Ishikawa (cell line): ENCODE data around the gene ZNF208.

ENCODE experiments used
- CEBPB ChIP-seq: IDR thresholded peaks from 2 replicates; pipeline ENCODE4 v1.6.1; 2012
- CREB1 ChIP-seq: IDR thresholded peaks from 2 replicates; pipeline ENCODE4 v1.6.1; 2012; ENCODE audit warnings: low read depth
- EGR1 ChIP-seq: IDR thresholded peaks from 2 replicates; pipeline ENCODE4 v1.6.1; 2012
- EP300 ChIP-seq: IDR thresholded peaks from 2 replicates; pipeline ENCODE4 v1.6.1; 2012; ENCODE audit warnings: borderline replicate concordance
- FOXM1 ChIP-seq: IDR thresholded peaks from 2 replicates; pipeline ENCODE4 v1.6.1; 2012; ENCODE audit warnings: low read depth, borderline replicate concordance
- MAX ChIP-seq: IDR thresholded peaks from 2 replicates; pipeline ENCODE4 v1.6.1; 2012
- NFIC ChIP-seq: IDR thresholded peaks from 2 replicates; pipeline ENCODE4 v1.6.1; 2012
- RAD21 ChIP-seq: IDR thresholded peaks from 2 replicates; pipeline ENCODE4 v1.6.1; 2012; ENCODE audit warnings: low read depth
- TAF1 ChIP-seq: IDR thresholded peaks from 2 replicates; pipeline ENCODE4 v1.6.1; 2012; ENCODE audit warnings: low read depth, mild to moderate bottlenecking
- TCF12 ChIP-seq: IDR thresholded peaks from 2 replicates; pipeline ENCODE4 v1.6.1; 2012; ENCODE audit warnings: low read depth
- TEAD4 ChIP-seq: IDR thresholded peaks from 2 replicates; pipeline ENCODE4 v1.6.1; 2012
- USF1 ChIP-seq: IDR thresholded peaks from 2 replicates; pipeline ENCODE4 v1.6.1; 2012
- YY1 ChIP-seq: IDR thresholded peaks from 2 replicates; pipeline ENCODE4 v1.6.1; 2012; ENCODE audit warnings: low read depth
- ZBTB7A ChIP-seq: IDR thresholded peaks from 2 replicates; pipeline ENCODE4 v1.6.1; 2012; ENCODE audit warnings: low read depth
- TF ChIP-seq, protein P1 (sequence below): IDR thresholded peaks from 2 replicates; pipeline ENCODE4 v1.6.1; 2012; ENCODE audit warnings: low read depth, mild to moderate bottlenecking

The ZNF208 gene

GRCh38 chr19:21921691-21922180, 89.0 kb downstream of the ZNF208 start:
- TF ChIP-seq TCF12 = no peak
- TF ChIP-seq CREB1 = no peak
- TF ChIP-seq TAF1 = no peak
- TF ChIP-seq, protein P1, sequence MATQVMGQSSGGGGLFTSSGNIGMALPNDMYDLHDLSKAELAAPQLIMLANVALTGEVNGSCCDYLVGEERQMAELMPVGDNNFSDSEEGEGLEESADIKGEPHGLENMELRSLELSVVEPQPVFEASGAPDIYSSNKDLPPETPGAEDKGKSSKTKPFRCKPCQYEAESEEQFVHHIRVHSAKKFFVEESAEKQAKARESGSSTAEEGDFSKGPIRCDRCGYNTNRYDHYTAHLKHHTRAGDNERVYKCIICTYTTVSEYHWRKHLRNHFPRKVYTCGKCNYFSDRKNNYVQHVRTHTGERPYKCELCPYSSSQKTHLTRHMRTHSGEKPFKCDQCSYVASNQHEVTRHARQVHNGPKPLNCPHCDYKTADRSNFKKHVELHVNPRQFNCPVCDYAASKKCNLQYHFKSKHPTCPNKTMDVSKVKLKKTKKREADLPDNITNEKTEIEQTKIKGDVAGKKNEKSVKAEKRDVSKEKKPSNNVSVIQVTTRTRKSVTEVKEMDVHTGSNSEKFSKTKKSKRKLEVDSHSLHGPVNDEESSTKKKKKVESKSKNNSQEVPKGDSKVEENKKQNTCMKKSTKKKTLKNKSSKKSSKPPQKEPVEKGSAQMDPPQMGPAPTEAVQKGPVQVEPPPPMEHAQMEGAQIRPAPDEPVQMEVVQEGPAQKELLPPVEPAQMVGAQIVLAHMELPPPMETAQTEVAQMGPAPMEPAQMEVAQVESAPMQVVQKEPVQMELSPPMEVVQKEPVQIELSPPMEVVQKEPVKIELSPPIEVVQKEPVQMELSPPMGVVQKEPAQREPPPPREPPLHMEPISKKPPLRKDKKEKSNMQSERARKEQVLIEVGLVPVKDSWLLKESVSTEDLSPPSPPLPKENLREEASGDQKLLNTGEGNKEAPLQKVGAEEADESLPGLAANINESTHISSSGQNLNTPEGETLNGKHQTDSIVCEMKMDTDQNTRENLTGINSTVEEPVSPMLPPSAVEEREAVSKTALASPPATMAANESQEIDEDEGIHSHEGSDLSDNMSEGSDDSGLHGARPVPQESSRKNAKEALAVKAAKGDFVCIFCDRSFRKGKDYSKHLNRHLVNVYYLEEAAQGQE = no peak
- TF ChIP-seq FOXM1 = no peak
- no peak for TF ChIP-seq TEAD4
- TF ChIP-seq EGR1 = no peak
- no peak for TF ChIP-seq ZBTB7A
- no peak for TF ChIP-seq NFIC
- no peak for TF ChIP-seq YY1

DNA sequence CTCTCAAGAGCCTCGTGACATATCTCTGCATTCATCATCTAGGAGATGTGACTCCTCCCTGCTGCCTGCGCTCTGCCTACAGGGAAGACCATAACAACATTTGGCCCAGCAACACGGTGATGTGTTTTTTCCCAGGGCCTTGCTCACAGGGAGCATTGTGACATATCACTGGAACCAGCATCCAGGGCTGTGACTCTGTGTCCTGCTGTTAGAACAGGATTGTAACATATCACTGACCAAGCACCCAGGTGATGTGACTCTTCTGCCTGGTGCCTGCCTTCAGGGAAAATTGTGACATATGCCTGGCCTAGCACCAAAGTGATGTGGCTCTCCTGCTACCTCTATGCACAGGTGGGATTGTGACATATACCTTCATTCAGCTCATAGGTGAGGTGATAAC, 95.3 kb downstream of the ZNF208 start:
- no peak for TF ChIP-seq TCF12
- no peak for TF ChIP-seq FOXM1
- TF ChIP-seq USF1 = no peak
- TF ChIP-seq YY1 = no peak
- no peak for TF ChIP-seq TEAD4
- TF ChIP-seq ZBTB7A = no peak
- TF ChIP-seq RAD21 = no peak
- TF ChIP-seq MAX = no peak
- TF ChIP-seq EGR1 = no peak
- TF ChIP-seq CREB1 = no peak
- TF ChIP-seq NFIC = no peak
- TF ChIP-seq, protein P1 = no peak
- TF ChIP-seq CEBPB = no peak

DNA sequence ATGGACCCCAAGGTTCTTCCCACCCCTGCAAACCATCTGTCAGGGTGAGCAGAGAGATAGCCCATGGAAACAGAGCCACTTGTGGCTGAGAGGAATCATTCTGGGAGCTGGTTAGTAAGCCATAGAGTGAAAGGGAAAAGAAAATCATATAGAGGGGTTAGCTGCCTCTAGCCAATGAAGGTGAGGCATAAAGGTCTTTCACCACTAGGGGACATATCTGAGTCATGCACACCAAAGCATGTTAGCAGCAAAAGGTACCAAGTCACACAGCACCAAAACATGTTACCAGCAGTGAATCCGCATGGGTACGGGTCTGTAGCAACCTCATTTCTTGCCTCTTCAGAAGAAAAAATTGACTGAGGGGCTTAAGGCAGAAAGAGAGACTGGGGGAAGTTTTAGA, 98.1 kb downstream of the ZNF208 start:
- no peak for TF ChIP-seq NFIC
- TF ChIP-seq ZBTB7A = no peak
- no peak for TF ChIP-seq CEBPB
- no peak for TF ChIP-seq CREB1
- no peak for TF ChIP-seq TAF1
- no peak for TF ChIP-seq TCF12

DNA sequence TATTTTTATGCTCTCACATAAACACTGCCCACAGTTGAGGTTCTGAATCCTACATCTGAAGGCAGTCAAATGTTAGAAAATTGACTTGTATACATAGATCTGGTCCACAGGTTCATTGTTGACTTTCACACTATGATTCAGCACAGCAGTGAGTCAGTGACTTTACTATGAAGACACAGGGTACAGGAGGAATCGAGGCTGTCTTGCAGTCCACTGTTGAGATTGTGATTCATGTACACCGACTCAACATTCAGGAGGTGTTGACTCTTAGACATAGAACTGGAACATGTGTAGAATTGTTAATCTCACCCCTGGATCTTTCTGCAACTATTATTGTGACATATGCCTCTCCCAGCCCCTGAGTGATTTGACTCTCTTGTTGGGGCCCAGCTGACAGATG, 100.4 kb downstream of the ZNF208 start:
- TF ChIP-seq TEAD4 (no peak), CEBPB (no peak), USF1 (no peak), NFIC (no peak), MAX (no peak), EP300 (no peak), RAD21 (no peak), FOXM1 (no peak), EGR1 (no peak), TAF1 (no peak), YY1 (no peak), ZBTB7A (no peak)
- TF ChIP-seq, protein P1 = no peak

DNA sequence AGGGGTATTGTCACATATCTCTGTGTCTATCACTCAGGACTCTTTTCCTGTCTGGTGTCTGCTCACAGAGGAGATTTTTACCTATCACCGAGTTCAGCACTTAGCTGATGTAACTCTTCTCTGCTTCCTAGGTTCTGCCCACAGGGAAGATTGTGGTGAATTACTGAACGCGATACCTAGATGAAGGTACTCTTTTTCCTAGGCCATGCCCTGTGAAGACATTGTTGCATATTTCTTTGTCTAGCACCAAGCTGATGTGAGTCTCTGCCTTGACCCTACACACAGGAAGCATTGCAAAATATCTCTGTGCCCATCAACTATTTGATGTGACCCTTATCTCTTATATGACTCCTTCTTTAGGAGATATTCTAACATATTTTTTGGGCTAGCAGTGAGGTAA, 102.7 kb downstream of the ZNF208 start:
- TF ChIP-seq, protein P1 = no peak
- TF ChIP-seq CEBPB = no peak
- TF ChIP-seq RAD21 = no peak
- TF ChIP-seq YY1 = no peak
- no peak for TF ChIP-seq TCF12
- no peak for TF ChIP-seq NFIC
- no peak for TF ChIP-seq TAF1
- no peak for TF ChIP-seq MAX
- no peak for TF ChIP-seq TEAD4
- no peak for TF ChIP-seq CREB1
- TF ChIP-seq FOXM1 = no peak
- TF ChIP-seq ZBTB7A = no peak
- no peak for TF ChIP-seq USF1
